ENCODE data around the gene GNB3. TPM values are rescaled to one million over a fixed set of nuclear protein-coding genes. Genes with fewer than 3 reads are reported as not detected.

Gene GNB3
- total and polyA plus RNA-seq, 2 of the 4 experiments (the other 2 are of a cell fraction), result 0.72 to 20.5 TPM

DNA sequence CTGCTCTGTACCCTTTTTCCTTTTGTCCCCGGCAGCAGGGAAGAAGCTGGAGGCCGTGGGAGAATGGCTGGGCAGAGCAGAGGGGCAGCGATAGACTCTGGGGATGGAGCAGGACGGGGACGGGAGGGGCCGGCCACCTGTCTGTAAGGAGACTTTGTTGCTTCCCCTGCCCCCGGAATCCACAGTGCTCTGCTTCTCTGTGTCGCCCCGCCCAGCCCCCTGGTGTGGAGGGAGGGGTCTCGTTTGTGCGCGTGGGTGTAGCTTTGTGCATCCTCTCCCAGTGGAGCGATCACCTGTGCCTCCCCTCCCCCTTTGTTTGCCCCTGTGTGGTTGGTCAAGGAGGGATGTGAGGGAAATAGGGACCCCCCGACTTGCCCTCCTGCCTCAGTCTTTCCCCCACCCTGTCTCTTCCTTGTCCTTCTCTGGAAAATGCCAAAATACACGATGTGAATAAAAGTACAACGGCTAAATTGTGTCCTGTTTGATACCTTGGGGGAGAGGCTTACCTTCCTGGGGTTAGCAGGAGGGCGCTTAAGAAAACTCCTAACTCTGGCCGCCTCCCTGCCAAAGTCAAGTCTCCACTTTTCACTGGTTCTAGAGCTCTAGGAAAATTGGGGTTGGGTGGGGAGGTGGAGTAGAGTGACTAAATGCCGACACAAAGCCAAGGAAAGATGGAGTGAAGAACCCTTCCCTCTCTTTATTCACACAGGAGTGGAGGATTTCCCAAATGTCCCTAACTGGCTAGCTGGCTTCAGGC, 25.6 kb downstream of the GNB3 start (continued):
- TF ChIP-seq, protein P1, sequence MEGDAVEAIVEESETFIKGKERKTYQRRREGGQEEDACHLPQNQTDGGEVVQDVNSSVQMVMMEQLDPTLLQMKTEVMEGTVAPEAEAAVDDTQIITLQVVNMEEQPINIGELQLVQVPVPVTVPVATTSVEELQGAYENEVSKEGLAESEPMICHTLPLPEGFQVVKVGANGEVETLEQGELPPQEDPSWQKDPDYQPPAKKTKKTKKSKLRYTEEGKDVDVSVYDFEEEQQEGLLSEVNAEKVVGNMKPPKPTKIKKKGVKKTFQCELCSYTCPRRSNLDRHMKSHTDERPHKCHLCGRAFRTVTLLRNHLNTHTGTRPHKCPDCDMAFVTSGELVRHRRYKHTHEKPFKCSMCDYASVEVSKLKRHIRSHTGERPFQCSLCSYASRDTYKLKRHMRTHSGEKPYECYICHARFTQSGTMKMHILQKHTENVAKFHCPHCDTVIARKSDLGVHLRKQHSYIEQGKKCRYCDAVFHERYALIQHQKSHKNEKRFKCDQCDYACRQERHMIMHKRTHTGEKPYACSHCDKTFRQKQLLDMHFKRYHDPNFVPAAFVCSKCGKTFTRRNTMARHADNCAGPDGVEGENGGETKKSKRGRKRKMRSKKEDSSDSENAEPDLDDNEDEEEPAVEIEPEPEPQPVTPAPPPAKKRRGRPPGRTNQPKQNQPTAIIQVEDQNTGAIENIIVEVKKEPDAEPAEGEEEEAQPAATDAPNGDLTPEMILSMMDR (conservative IDR thresholded peaks at IDR 0.05; ENCODE audit: low read depth, low read length), result no peak
- no peak for TF ChIP-seq CHD1 (IDR thresholded peaks at IDR 0.05; ENCODE audit: low read depth, low read length)
